Right cardiac atrium (tissue), 5 donors: ENCODE data around the gene CAMTA1. TPM values are rescaled to one million over a fixed set of nuclear protein-coding genes. Genes with fewer than 3 reads are reported as not detected.

ENCODE experiments used
- ATAC-seq, 2 donors: fragments of 200-7000 bp; cut with Tn5 transposase; one replicate each; pipeline versions ENCODE4 v1.8.0 to v1.9.1; 2020; ENCODE audit warnings: moderate library complexity in 2 of 2, mild to moderate bottlenecking in 1 of 2
- DNase-seq, 3 donors: peaks; one replicate each; pipeline ENCODE4 v3.0.0-alpha.2; 2020
- H3K27ac ChIP-seq: one replicate; pipeline ENCODE4 v1.5.1; 2013; ENCODE audit warnings: mild to moderate bottlenecking, low read length, control low read depth, moderate library complexity
- H3K27me3 ChIP-seq: one replicate; pipeline ENCODE4 v1.6.1; 2013; ENCODE audit not compliant: control insufficient read depth, insufficient read depth
- H3K4me1 ChIP-seq: one replicate; pipeline ENCODE4 v1.6.1; 2013; ENCODE audit warnings: low read length; ENCODE audit not compliant: control insufficient read depth, insufficient read depth
- H3K4me3 ChIP-seq: one replicate; pipeline ENCODE4 v1.5.1; 2013; ENCODE audit warnings: low read length, control low read depth
- H3K9me3 ChIP-seq: one replicate; pipeline ENCODE4 v1.6.1; 2013; ENCODE audit warnings: low read length; ENCODE audit not compliant: control insufficient read depth
- WGBS: extraction: QIAGEN DNeasy Blood & Tissue Kit; methylation state at CpG from one replicate; pipeline ENCODE4 v1.1.7; 2013; 5-methylcytosine and 5-hydroxymethylcytosine counted together
- intact Hi-C, 4 donors: fragments of 100-400 bp; cut with DNase I; formaldehyde crosslinking; loops; one replicate each; pipeline versions ENCODE4 v1.11.0 to v1.14.0; 2022 to 2023
- polyA plus RNA-seq: library from polyadenylated mRNA; stranded (reverse); fragments of 200-250 nt; gene quantifications from one replicate; pipeline ENCODE4 v1.2.3, GENCODE V29; 2013
- total RNA-seq, 4 donors: library from RNA; stranded (reverse); fragmentation: NEBNext Ultra II Directional; extraction: Animal tissue kit (Norgen Biotek cat#: 25700); gene quantifications; one replicate each; pipeline ENCODE4 v1.2.1, GENCODE V29; 2021
- donor health status: healthy with polysubstance abuse.
- donor health status: DM: no; HTN: yes; CAD: no.
- donor health status: DM: no; HTN: no; CAD: no.
- donor health status: DM: no; HTN: yes; CAD: no; lungs with severe emphysema.
- donor health status: DM: yes; HTN: yes; CAD: no.

CAMTA1 gene
- total and polyA plus RNA-seq, 5 donors, result 155 to 334 (median 164) TPM

DNA sequence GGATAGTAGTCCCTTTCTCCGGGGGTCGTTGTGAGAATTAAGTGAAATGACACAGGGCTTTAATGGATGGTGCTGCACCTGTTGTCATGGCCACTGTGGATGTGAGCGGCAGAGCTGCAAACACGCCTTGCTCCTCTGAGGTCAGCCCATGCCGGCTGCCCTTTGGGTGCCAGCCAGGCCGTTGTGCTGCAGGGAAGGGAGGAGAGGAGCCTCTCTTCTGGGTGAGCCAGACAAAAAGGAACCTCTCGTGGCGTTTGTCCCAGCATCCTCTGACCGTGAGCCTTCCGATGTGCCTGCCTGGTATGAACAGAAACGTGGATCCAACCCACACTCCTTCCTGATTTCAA, 602.9 kb downstream of the CAMTA1 start:
- intact Hi-C loops, result no loop called here
- ATAC-seq (peak; percentile 21 to 25), DNase-seq (peak in 2 of 3 donors; percentile 71 to 72)
- Histone ChIP-seq H3K9me3 (no peaks in the 10 kb centered on the region), H3K27me3 (no peaks in the 10 kb centered on the region), H3K4me3 (no peak overlapping the region), H3K27ac (no peak overlapping the region), H3K4me1 (peaks cover 8% of the 10 kb centered on the region)
- WGBS, result 35% methylated on average over 11 of the region's 11 CpGs

DNA sequence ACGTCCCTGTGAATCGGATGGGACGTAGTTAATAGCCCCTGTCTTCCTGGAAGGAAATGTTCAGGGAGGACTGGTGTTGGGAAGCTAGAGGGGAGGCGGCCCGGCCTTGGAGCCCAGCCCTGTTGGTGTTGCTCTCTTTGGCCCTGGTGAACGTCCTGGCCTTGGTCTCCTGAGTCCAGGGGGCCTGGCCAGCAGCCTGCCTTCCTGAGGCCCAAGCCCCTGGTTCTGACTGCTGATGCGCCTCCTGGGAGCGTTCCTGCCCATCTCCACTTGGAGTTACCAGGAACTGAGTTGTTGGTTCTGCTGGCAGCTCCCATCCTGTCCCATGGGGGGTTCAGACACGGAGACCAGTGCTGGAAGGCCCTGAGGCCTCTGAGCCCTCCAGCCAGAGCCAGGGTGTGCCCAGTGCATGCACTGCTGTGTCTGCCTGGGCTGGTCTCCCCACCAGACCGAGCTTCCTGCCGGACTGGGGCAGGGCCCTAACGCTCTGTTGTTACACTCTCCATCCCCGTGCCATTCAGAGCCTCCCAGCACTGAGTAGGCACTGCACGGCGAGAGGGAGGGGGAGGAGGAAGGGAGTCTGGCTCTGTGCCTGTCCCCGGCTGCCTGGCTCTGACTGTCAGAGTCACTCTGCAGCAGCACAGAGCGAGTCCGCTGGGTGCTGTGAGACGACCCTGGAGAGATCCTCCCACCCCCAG, 603.4 kb downstream of the CAMTA1 start:
- Histone ChIP-seq H3K4me3 (no peak overlapping the region), H3K9me3 (no peaks in the 10 kb centered on the region), H3K27ac (peak overlapping the region; percentile 61), H3K27me3 (no peaks in the 10 kb centered on the region), H3K4me1 (peaks cover 8% of the 10 kb centered on the region)
- DNase-seq, result peak; percentile 46 to 81 (median 74)
- intact Hi-C loops, result no loop called here
- 27% methylated on average over 19 of the region's 19 CpGs for WGBS
- peak; percentile 84 to 86 for ATAC-seq

DNA sequence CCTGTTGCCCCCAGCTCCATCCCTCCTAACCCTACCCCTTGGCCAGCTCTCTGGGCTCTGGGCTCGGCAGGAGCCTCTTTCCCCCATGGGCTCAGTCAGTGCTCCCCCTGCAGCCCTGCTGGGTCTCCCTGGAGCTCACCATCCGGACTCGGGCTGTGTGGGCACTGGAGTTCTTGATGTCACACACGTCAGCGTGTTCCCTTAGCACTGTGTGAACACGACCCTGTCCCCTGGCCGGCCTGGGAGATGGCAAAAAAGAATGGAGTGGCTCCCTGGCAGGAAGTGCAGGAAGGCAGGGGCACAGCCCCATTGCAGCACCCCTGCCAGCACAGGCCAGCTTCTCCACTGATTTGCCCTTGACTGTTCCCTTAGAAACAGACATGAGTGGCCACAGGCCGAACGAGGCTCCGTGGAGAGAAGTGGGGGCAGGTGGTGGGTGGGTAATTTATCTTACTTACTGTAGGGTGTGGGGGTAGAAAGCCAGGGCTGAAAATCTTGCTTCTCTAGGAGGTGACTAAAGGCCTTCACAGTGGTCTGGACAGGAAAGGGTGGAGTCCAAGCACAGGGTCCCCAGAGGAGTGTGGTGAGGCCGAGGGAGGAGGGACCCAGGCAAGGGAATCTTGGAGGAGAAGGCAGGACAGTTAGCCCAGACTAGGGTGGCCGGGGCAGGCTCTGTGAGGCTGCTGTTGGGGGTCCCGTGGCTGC, 604.1 kb downstream of the CAMTA1 start:
- peak overlapping the region; percentile 61 for H3K27ac ChIP-seq
- DNase-seq (peak in 1 of 3 donors; percentile 52), ATAC-seq (peak; percentile 58 to 68)
- H3K27me3 ChIP-seq, result no peaks in the 10 kb centered on the region
- H3K4me1 ChIP-seq, result peaks cover 8% of the 10 kb centered on the region
- 15% methylated on average over 13 of the region's 13 CpGs for WGBS
- H3K4me3 ChIP-seq, result no peak overlapping the region
- no peaks in the 10 kb centered on the region for H3K9me3 ChIP-seq
- intact Hi-C loops, result no loop called here

DNA sequence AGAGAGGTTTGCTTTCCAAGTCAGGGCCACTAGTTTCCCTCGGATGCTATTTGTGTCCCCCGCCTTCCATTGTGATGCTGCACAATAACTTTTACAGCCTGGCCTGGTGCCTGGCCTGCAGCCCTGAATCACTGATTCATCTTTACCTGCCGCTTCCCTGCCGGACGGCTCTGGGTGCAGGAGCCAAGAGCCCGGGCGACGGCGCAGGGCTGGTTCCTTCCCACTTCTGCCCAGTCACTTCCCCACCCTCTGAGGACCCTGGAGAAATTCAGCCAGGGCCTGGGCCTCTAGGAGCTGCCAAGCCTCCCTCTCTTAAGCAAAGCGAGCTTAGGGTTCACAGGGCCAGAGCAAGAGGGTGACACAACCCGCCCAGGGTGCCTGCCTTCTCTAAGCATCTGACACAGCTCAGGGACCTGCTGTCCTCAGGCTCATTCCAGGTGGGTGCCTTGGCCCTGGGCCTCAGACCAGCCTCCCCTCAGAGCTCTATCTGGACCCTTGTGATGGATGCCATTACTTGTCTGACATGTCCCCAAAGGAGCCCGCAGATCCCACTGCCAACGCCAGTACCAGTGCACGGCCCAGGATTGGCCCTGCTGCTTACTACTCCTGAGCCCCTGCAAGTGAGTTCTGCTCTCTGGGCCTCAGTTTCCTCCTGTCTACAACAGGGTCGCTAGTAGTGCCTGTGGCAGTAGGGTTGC, 604.8 kb downstream of the CAMTA1 start:
- H3K9me3 ChIP-seq, result no peaks in the 10 kb centered on the region
- H3K27ac ChIP-seq, result peak overlapping the region; percentile 61
- DNase-seq (peak in 1 of 3 donors; percentile 67), ATAC-seq (peak in 1 of 2 donors; percentile 38)
- 73% methylated on average over 15 of the region's 15 CpGs for WGBS
- peaks cover 8% of the 10 kb centered on the region for H3K4me1 ChIP-seq
- H3K4me3 ChIP-seq, result no peak overlapping the region
- intact Hi-C loops, result no loop called here
- H3K27me3 ChIP-seq, result no peaks in the 10 kb centered on the region

DNA sequence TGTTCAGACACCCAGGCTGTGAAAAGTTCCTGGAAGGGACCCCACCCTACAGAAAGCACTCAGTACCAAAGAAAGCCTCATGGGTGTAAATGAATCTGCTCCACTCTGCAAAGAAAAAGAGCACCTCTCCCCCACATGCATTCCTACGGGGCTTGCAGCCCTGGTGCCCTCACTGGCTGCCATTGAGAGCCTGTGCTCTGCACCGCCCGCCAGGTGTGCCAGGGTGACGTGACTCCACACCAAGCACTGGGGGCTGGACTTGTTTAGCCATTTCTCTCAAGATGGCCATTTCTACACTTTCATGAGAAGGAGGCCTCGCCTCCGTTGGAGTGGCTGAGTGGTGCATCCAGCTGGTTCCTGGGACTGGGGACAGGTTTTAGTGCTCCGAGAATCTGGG, 605.3 kb downstream of the CAMTA1 start:
- Histone ChIP-seq H3K4me3 (no peak overlapping the region), H3K9me3 (no peaks in the 10 kb centered on the region), H3K4me1 (peaks cover 8% of the 10 kb centered on the region), H3K27me3 (no peaks in the 10 kb centered on the region), H3K27ac (no peak overlapping the region)
- intact Hi-C loops, result no loop called here
- DNase-seq (peak in 1 of 3 donors; percentile 21), ATAC-seq (no peak)
- WGBS, result 96% methylated on average over 7 of the region's 7 CpGs

DNA sequence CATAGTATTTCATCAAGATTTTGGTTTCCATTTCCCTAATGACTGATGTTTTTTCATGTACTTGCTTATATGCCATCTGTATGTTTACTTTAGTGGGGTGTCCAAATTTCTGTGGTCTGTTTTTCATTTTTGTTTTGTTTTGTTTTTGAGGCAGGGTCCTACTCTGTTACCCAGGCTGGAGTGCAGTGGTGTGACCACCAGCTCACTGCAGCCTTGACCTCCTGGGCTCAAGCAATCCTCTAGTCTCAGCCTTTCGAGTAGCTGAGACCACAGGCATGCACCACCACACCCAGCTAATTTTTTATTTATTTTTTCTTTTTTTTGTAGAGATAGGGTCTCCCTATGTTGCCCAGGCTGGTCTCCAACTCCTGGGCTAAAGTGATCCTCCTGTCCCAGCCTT, 607.9 kb downstream of the CAMTA1 start:
- 83% methylated on average over 1 of the region's 1 CpG for WGBS
- no peak overlapping the region for H3K27ac ChIP-seq
- DNase-seq (no peak), ATAC-seq (no peak)
- intact Hi-C loops, result no loop called here
- H3K4me1 ChIP-seq, result peaks cover 8% of the 10 kb centered on the region
- H3K27me3 ChIP-seq, result no peaks in the 10 kb centered on the region
- no peak overlapping the region for H3K4me3 ChIP-seq
- H3K9me3 ChIP-seq, result no peaks in the 10 kb centered on the region

DNA sequence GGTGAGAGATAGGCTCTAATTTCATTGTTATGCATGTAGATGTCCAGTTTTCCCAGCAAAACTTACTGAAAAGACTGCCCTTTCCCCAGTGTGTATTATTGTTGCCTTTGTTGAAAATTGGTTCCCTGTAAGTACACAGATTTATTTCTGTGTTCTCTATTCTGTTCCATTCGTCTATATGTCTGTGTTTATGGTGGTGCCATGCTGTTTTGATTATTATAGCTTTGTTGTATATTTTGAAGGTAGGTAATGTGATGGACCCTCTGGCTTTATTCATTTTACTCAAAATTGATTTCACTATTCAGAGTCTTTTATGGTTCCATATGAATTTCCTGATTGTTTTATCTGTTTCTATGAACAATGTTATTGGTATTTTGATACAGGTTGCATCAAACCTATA, 610.0 kb downstream of the CAMTA1 start:
- 87% methylated on average over 1 of the region's 1 CpG for WGBS
- H3K27me3 ChIP-seq, result no peaks in the 10 kb centered on the region
- H3K27ac ChIP-seq, result no peak overlapping the region
- no peaks in the 10 kb centered on the region for H3K4me1 ChIP-seq
- H3K4me3 ChIP-seq, result no peak overlapping the region
- ATAC-seq (no peak), DNase-seq (no peak)
- intact Hi-C loops, result no loop called here
- H3K9me3 ChIP-seq, result no peaks in the 10 kb centered on the region

DNA sequence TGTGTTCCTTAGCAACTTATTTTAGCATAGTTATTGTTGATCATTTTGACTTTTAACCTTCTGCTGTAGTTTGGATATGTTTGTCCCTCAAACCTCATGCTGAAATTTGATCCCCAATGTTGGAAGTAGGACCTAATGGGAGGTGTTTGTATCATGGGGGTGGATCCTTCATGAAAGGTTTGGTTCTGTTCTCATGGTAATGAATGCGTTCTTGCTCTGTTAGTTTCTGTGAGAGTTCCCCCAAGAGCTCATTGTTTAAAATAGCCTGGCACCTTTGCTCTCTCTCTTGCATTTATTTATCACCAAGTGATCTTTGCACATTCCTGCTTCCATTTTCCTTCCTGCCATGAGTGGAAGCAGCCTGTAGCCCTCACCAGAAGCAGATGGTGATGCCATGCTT, 613.7 kb downstream of the CAMTA1 start:
- H3K27me3 ChIP-seq, result no peaks in the 10 kb centered on the region
- H3K9me3 ChIP-seq, result no peaks in the 10 kb centered on the region
- H3K27ac ChIP-seq, result no peak overlapping the region
- ATAC-seq (no peak), DNase-seq (no peak)
- no peak overlapping the region for H3K4me3 ChIP-seq
- WGBS, result 60% methylated on average over 1 of the region's 1 CpG
- no peaks in the 10 kb centered on the region for H3K4me1 ChIP-seq
- intact Hi-C loops, result no loop called here

DNA sequence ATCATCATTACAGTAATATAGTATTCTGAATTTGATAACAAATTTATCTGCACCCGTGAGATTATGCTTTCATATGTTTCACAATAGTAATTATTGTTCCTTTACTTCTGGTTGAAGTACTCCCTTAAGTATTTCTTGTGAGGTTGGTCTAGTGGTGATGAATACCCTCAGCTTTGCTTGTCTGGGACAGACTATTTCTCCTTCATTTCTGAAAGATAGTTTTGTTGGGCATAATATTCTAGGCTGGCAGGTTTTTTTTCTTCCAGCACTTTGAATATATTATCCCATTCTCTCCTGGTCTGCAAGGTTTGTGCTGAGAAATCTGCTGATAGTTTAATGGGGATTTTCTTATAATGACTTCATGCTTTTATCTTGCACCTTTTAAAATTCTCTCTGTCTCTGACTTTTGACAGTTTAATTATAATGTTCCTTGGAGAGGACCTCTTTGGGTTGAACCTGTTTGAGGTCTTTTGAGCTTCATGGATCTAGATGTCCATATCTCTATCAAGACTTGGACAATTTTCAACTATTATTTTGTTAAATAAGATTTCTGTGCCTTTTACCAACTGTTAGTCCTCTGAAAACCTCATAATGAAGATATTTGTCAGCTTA, 614.4 kb downstream of the CAMTA1 start:
- no peaks in the 10 kb centered on the region for H3K9me3 ChIP-seq
- 88% methylated on average over 1 of the region's 1 CpG for WGBS
- no peaks in the 10 kb centered on the region for H3K4me1 ChIP-seq
- no peaks in the 10 kb centered on the region for H3K27me3 ChIP-seq
- ATAC-seq (no peak), DNase-seq (no peak)
- intact Hi-C loops, result no loop called here
- no peak overlapping the region for H3K27ac ChIP-seq
- no peak overlapping the region for H3K4me3 ChIP-seq

DNA sequence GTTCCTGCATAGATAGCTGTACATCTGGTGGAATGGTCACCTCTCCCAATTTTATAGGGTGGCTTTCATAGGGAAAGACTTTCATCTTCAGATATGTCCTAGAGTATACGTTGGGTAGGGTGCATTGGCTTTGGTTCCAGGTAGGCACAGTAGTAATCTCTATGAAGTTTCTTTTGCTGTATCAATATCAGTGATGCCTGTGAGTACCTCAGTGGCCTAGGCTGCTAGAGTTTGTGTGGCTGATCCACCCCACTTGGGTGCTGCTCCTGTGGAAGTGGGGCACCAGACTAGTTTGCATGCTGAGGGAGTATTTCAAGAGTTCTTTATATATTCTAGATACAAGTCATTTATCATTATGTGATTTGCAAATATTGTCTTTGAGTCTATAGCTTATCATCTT, 615.3 kb downstream of the CAMTA1 start:
- WGBS, result 92% methylated on average over 1 of the region's 1 CpG
- DNase-seq, result no peak
- intact Hi-C loops, result no loop called here
- H3K4me3 ChIP-seq, result no peak overlapping the region
- H3K27ac ChIP-seq, result no peak overlapping the region
- H3K27me3 ChIP-seq, result no peaks in the 10 kb centered on the region
- no peaks in the 10 kb centered on the region for H3K9me3 ChIP-seq
- no peak for ATAC-seq
- no peaks in the 10 kb centered on the region for H3K4me1 ChIP-seq
